Left colon (tissue), 2 donors: ENCODE results near the gene FAM234B. TPM values are rescaled to one million over a fixed set of nuclear protein-coding genes. Genes with fewer than 3 reads are reported as not detected.

Source experiments
- ATAC-seq: fragments of 200-7000 bp; cut with Tn5 transposase; one replicate; pipeline ENCODE4 v1.9.1; 2020; ENCODE audit warnings: mild to moderate bottlenecking, moderate library complexity
- DNase-seq, 2 donors: peaks; one replicate each; pipeline ENCODE4 v3.0.0-alpha.2; 2020
- intact Hi-C, 2 donors: fragments of 100-400 bp; cut with DNase I in 1 of 2; cut with micrococcal nuclease in 1 of 2; formaldehyde crosslinking; loops; one replicate each; pipeline versions ENCODE4 v1.11.2 to v1.14.0; 2022; cut with DNase I, micrococcal nuclease
- long read RNA-seq: library from polyadenylated mRNA; unstranded; transcript quantifications from one replicate; pipeline ENCODE4 v2.0.0, GENCODE V29; 2021
- total RNA-seq, 2 donors: library from RNA; stranded (reverse); fragmentation: NEBNext Ultra II Directional; extraction: Animal tissue kit (Norgen Biotek cat#: 25700); gene quantifications; one replicate each; pipeline ENCODE4 v1.2.1, GENCODE V29; 2021
- donor health status: DM: no; HTN: no; CAD: no.
- donor health status: DM: yes; HTN: yes; CAD: no.

Gene FAM234B
- 1 to 10 TPM; 1.3 to 1.7 TPM for total RNA-seq
- long read RNA-seq, result 0 reads

GRCh38 chr12:13044002-13044905, at the start of gene FAM234B:
Gene FAM234B, plus strand, starts transcription at chr12:13044381. Its CDS starts 23 bp downstream, at chr12:13044404.
- peak; percentile 53 to 78 for DNase-seq
- ATAC-seq, result peak; percentile 51
- intact Hi-C loops, result no loop called here

- no peak for DNase-seq
- no peak for ATAC-seq
- intact Hi-C loops, result no loop called here
These were observed 49.1 kb upstream of the FAM234B start for GRCh38 chr12:12995088-12995487.

GRCh38 chr12:12996209-12996608, 48.0 kb upstream of the FAM234B start:
- intact Hi-C loops, result no loop called here
- no peak for DNase-seq
- no peak for ATAC-seq

- no peak for ATAC-seq
These were observed 47.0 kb upstream of the FAM234B start for GRCh38 chr12:12997156-12997555.

GRCh38 chr12:12997734-12998133, 46.4 kb upstream of the FAM234B start:
- intact Hi-C loops, result no loop called here
- DNase-seq, result no peak
- no peak for ATAC-seq

More at GRCh38 chr12:12997156-12997555, 47.0 kb upstream of the FAM234B start:
- intact Hi-C loops, result no loop called here
- no peak for DNase-seq

GRCh38 chr12:12998248-12998647, 45.9 kb upstream of the FAM234B start:
- intact Hi-C loops, result no loop called here
- ATAC-seq (no peak), DNase-seq (no peak)

- peak; percentile 39 for ATAC-seq
- DNase-seq, result peak in 1 of 2 donors; percentile 64
- intact Hi-C loops, result no loop called here
These were observed 44.8 kb upstream of the FAM234B start for GRCh38 chr12:12999271-12999958.

GRCh38 chr12:12999959-13000615, 44.1 kb upstream of the FAM234B start, which contains the start of gene HEBP1:
Gene HEBP1, minus strand, starts transcription at chr12:13000265. Its CDS starts 151 bp downstream, at chr12:13000114.
- intact Hi-C loops, result no loop called here
- DNase-seq (peak; percentile 93 to 99), ATAC-seq (peak; percentile 92)

- ATAC-seq (peak; percentile 28), DNase-seq (no peak)
- intact Hi-C loops, result no loop called here
These were observed 43.6 kb upstream of the FAM234B start for GRCh38 chr12:13000616-13000924.

- ATAC-seq, result peak; percentile 33
- intact Hi-C loops, result no loop called here
These were observed 43.0 kb upstream of the FAM234B start for GRCh38 chr12:13000925-13001774.

GRCh38 chr12:13001775-13002040, 42.5 kb upstream of the FAM234B start:
- ATAC-seq, result no peak
- intact Hi-C loops, result no loop called here
- DNase-seq, result no peak

More at GRCh38 chr12:13000925-13001774, 43.0 kb upstream of the FAM234B start:
- peak; percentile 46 to 71 for DNase-seq

GRCh38 chr12:13002301-13003097, 41.7 kb upstream of the FAM234B start:
- DNase-seq (no peak), ATAC-seq (no peak)
- intact Hi-C loops, result no loop called here

- intact Hi-C loops, result no loop called here
- no peak for ATAC-seq
- no peak for DNase-seq
These were observed 39.8 kb upstream of the FAM234B start for GRCh38 chr12:13004361-13004760.

- intact Hi-C loops, result no loop called here
- ATAC-seq, result no peak
These were observed 39.2 kb upstream of the FAM234B start for GRCh38 chr12:13004986-13005385.

GRCh38 chr12:13005649-13006048, 38.5 kb upstream of the FAM234B start:
- DNase-seq, result no peak
- intact Hi-C loops, result no loop called here
- no peak for ATAC-seq

More at GRCh38 chr12:13004986-13005385, 39.2 kb upstream of the FAM234B start:
- no peak for DNase-seq

GRCh38 chr12:13007496-13008233, 36.5 kb upstream of the FAM234B start:
- no peak for ATAC-seq
- intact Hi-C loops, result no loop called here
- no peak for DNase-seq

- DNase-seq, result no peak
- intact Hi-C loops, result no loop called here
- no peak for ATAC-seq
These were observed 35.3 kb upstream of the FAM234B start for GRCh38 chr12:13008741-13009380.
